Neural cell (in vitro differentiated cells): Measurements from ENCODE around the gene HLCS. TPM values are rescaled to one million over a fixed set of nuclear protein-coding genes. Genes with fewer than 3 reads are reported as not detected.

ENCODE experiments used
- H2AFZ ChIP-seq: fragments of 200-600, 300-800 bp; sonication (generic), shearing (Covaris generic); 2 replicates; pipeline ENCODE4 v1.6.0; 2014; ENCODE audit warnings: low read depth, mild to moderate bottlenecking, antibody characterized with exemption, low read length, moderate library complexity
- H3F3A ChIP-seq: fragments of 200-600 bp; shearing (Covaris generic); 2 replicates; pipeline ENCODE4 v1.6.1; 2016; ENCODE audit warnings: mild to moderate bottlenecking, moderate library complexity, mixed read lengths, antibody characterized with exemption, low read length; ENCODE audit not compliant: insufficient read depth, poor library complexity, severe bottlenecking
- H3K27ac ChIP-seq: fragments of 200-600, 300-800 bp; sonication (generic), shearing (Covaris generic); 2 replicates; pipeline ENCODE4 v1.5.1; 2014; ENCODE audit warnings: mild to moderate bottlenecking, low read length, moderate library complexity
- H3K27me3 ChIP-seq: fragments of 300-800, 200-600 bp; sonication (generic), shearing (Covaris generic); 2 replicates; pipeline ENCODE4 v1.6.0; 2014; ENCODE audit warnings: mild to moderate bottlenecking, low read depth, low read length, moderate library complexity; ENCODE audit not compliant: insufficient read depth
- H3K36me3 ChIP-seq: fragments of 300-800, 200-600 bp; sonication (generic), shearing (Covaris generic); 2 replicates; pipeline ENCODE4 v1.5.1; 2014; ENCODE audit warnings: mild to moderate bottlenecking, antibody characterized with exemption, low read length, moderate library complexity; ENCODE audit not compliant: insufficient read depth
- H3K4me2 ChIP-seq: fragments of 300-800, 200-600 bp; sonication (generic), shearing (Covaris generic); 2 replicates; pipeline ENCODE4 v1.6.0; 2014; ENCODE audit warnings: mild to moderate bottlenecking, low read length
- H3K4me3 ChIP-seq: fragments of 300-800, 200-600 bp; sonication (generic), shearing (Covaris generic); 2 replicates; pipeline ENCODE4 v1.5.1; 2014; ENCODE audit warnings: mild to moderate bottlenecking, low read length, moderate library complexity
- H3K79me2 ChIP-seq: fragments of 200-600 bp; shearing (Covaris generic); replicated peaks from 2 replicates; pipeline ENCODE4 v1.6.0; 2014; ENCODE audit warnings: mild to moderate bottlenecking, low read length, moderate library complexity; ENCODE audit not compliant: insufficient read depth
- H3K9ac ChIP-seq: fragments of 300-800, 200-600 bp; sonication (generic), shearing (Covaris generic); 2 replicates; pipeline ENCODE4 v1.6.1; 2016; ENCODE audit warnings: mild to moderate bottlenecking, low read length, mixed read lengths
- H3K9me2 ChIP-seq: fragments of 200-600 bp; shearing (Covaris generic); 2 replicates; pipeline ENCODE4 v1.6.1; 2016; ENCODE audit warnings: mild to moderate bottlenecking, low read length, mixed read lengths; ENCODE audit not compliant: insufficient read depth
- H3K9me3 ChIP-seq: fragments of 200-600, 300-800 bp; sonication (generic), shearing (Covaris generic); 2 replicates; pipeline ENCODE4 v1.6.1; 2016; ENCODE audit warnings: mild to moderate bottlenecking, mixed run types, low read length, moderate library complexity, mixed read lengths
- H4K20me1 ChIP-seq: fragments of 200-600 bp; shearing (Covaris generic); 2 replicates; pipeline ENCODE4 v1.6.1; 2016; ENCODE audit warnings: mild to moderate bottlenecking, mixed run types; ENCODE audit not compliant: insufficient read depth
- CTCF ChIP-seq: fragments of 450-650 bp; IDR thresholded peaks from 2 replicates; pipeline ENCODE4 v1.5.1; 2014; ENCODE audit warnings: antibody characterized with exemption, mild to moderate bottlenecking, moderate library complexity; ENCODE audit not compliant: poor library complexity, severe bottlenecking
- EP300 ChIP-seq: fragments of 450-650 bp; conservative IDR thresholded peaks from 2 replicates; pipeline ENCODE4 v1.6.1; 2014; ENCODE audit warnings: antibody characterized with exemption, mild to moderate bottlenecking, moderate library complexity; ENCODE audit not compliant: poor library complexity, severe bottlenecking
- EZH2 ChIP-seq: fragments of 200-600, 300-800 bp; shearing (Covaris generic), sonication (generic); IDR thresholded peaks from 2 replicates; pipeline ENCODE4 v1.6.1; 2014; ENCODE audit warnings: antibody characterized with exemption, low read length, borderline replicate concordance, mild to moderate bottlenecking; ENCODE audit not compliant: insufficient read depth, poor library complexity, severe bottlenecking
- MXI1 ChIP-seq: fragments of 450-650 bp; conservative IDR thresholded peaks from 2 replicates; pipeline ENCODE4 v1.6.1; 2014; ENCODE audit warnings: antibody characterized with exemption, mild to moderate bottlenecking; ENCODE audit not compliant: poor library complexity, severe bottlenecking
- POLR2AphosphoS5 ChIP-seq: IDR thresholded peaks from 2 replicates; pipeline ENCODE4 v1.6.1; 2012
- RAD21 ChIP-seq: fragments of 450-650 bp; conservative IDR thresholded peaks from 2 replicates; pipeline ENCODE4 v1.6.1; 2014; ENCODE audit warnings: antibody characterized with exemption, mild to moderate bottlenecking, moderate library complexity
- REST ChIP-seq: IDR thresholded peaks from 2 replicates; pipeline ENCODE4 v1.6.1; 2012; ENCODE audit warnings: borderline replicate concordance
- SMC3 ChIP-seq: fragments of 450-650 bp; conservative IDR thresholded peaks from 2 replicates; pipeline ENCODE4 v1.6.1; 2014; ENCODE audit warnings: antibody characterized with exemption, mild to moderate bottlenecking, moderate library complexity; ENCODE audit not compliant: poor library complexity
- TAF1 ChIP-seq: IDR thresholded peaks from 2 replicates; pipeline ENCODE4 v1.6.1; 2012; ENCODE audit warnings: low read depth
- polyA plus RNA-seq: library from polyadenylated mRNA; depleted of rRNA; stranded (reverse); fragments of >200 nt; gene quantifications from 2 replicates; pipeline ENCODE4 v1.2.3, GENCODE V29; 2014

HLCS gene
- polyA plus RNA-seq, 1 donor from 2014 or later = 12.1 TPM

- H4K20me1 ChIP-seq = no peaks in the 10 kb centered on the region
- H3K27me3 ChIP-seq = no peaks in the 10 kb centered on the region
- no peak overlapping the region for H3K4me2 ChIP-seq
- H2AFZ ChIP-seq = no peak overlapping the region
- no peak overlapping the region for H3K27ac ChIP-seq
- no peaks in the 10 kb centered on the region for H3F3A ChIP-seq
- no peak overlapping the region for H3K9ac ChIP-seq
- no peak for TF ChIP-seq RAD21
- no peak for TF ChIP-seq CTCF
- H3K36me3 ChIP-seq = no peaks in the 10 kb centered on the region
- no peaks in the 10 kb centered on the region for H3K79me2 ChIP-seq
- H3K9me2 ChIP-seq = no peaks in the 10 kb centered on the region
- H3K9me3 ChIP-seq = no peaks in the 10 kb centered on the region
- no peak overlapping the region for H3K4me3 ChIP-seq
Observed at GRCh38 chr21:36910581-36911307, 55.7 kb downstream of the HLCS start.

- Histone ChIP-seq H3K4me2 (no peak overlapping the region), H3F3A (no peaks in the 10 kb centered on the region), H3K27ac (no peak overlapping the region), H3K79me2 (no peaks in the 10 kb centered on the region), H3K4me3 (no peak overlapping the region), H3K9ac (no peak overlapping the region), H3K27me3 (no peaks in the 10 kb centered on the region), H3K9me2 (no peaks in the 10 kb centered on the region), H3K9me3 (no peaks in the 10 kb centered on the region), H4K20me1 (no peaks in the 10 kb centered on the region), H3K36me3 (no peaks in the 10 kb centered on the region), H2AFZ (no peak overlapping the region)
- TF ChIP-seq EZH2 (no peak), RAD21 (no peak), REST (no peak)
Observed at GRCh38 chr21:36909901-36910561, 56.4 kb downstream of the HLCS start.

- Histone ChIP-seq H3K36me3 (no peaks in the 10 kb centered on the region), H4K20me1 (no peaks in the 10 kb centered on the region), H3K4me3 (no peak overlapping the region), H2AFZ (no peak overlapping the region), H3K4me2 (no peak overlapping the region), H3K27ac (no peak overlapping the region), H3F3A (no peaks in the 10 kb centered on the region), H3K9me3 (no peaks in the 10 kb centered on the region), H3K9ac (no peak overlapping the region), H3K27me3 (no peaks in the 10 kb centered on the region), H3K9me2 (no peaks in the 10 kb centered on the region), H3K79me2 (no peaks in the 10 kb centered on the region)
- TF ChIP-seq SMC3 = no peak
- TF ChIP-seq POLR2AphosphoS5 = no peak
- no peak for TF ChIP-seq TAF1
- TF ChIP-seq EZH2 = no peak
- no peak for TF ChIP-seq EP300
- no peak for TF ChIP-seq RAD21
- no peak for TF ChIP-seq MXI1
- TF ChIP-seq CTCF = no peak
- no peak for TF ChIP-seq REST
Observed at GRCh38 chr21:36909423-36909822, 57.0 kb downstream of the HLCS start.
